ENCODE measurements around the gene MAPK8.

Gene MAPK8

GRCh38 chr10:48463318-48464003 is 157.0 kb downstream of the MAPK8 start:
- TF ChIP-seq ZNF274 (IDR thresholded peaks at IDR 0.05; ENCODE audit: low read depth, low read length) = no peak
- H3K4me3 ChIP-seq (ENCODE audit: low read length) = no peak overlapping the region

- no peak for TF ChIP-seq ZNF274 (IDR thresholded peaks at IDR 0.05; ENCODE audit: low read depth, low read length)
Observed at GRCh38 chr10:48464121-48464870, 157.8 kb downstream of the MAPK8 start.

GRCh38 chr10:48464871-48465736 is 158.6 kb downstream of the MAPK8 start:
- TF ChIP-seq ZNF274 (IDR thresholded peaks at IDR 0.05; ENCODE audit: low read depth, low read length) = no peak
- no peak overlapping the region for H3K4me3 ChIP-seq (ENCODE audit: low read length)

More at GRCh38 chr10:48464121-48464870, 157.8 kb downstream of the MAPK8 start:
- H3K4me3 ChIP-seq (ENCODE audit: low read length) = no peak overlapping the region

- no peak for TF ChIP-seq ZNF274 (IDR thresholded peaks at IDR 0.05; ENCODE audit: low read depth, low read length)
- H3K4me3 ChIP-seq (ENCODE audit: low read length) = no peak overlapping the region
Observed at GRCh38 chr10:48465860-48466521, 159.5 kb downstream of the MAPK8 start.

- no peak for TF ChIP-seq ZNF274 (IDR thresholded peaks at IDR 0.05; ENCODE audit: low read depth, low read length)
Observed at GRCh38 chr10:48466611-48467240, 160.2 kb downstream of the MAPK8 start.

GRCh38 chr10:48467669-48468068 is 161.2 kb downstream of the MAPK8 start:
- TF ChIP-seq ZNF274 (IDR thresholded peaks at IDR 0.05; ENCODE audit: low read depth, low read length) = no peak
- H3K4me3 ChIP-seq (ENCODE audit: low read length) = no peak overlapping the region

More at GRCh38 chr10:48466611-48467240, 160.2 kb downstream of the MAPK8 start:
- H3K4me3 ChIP-seq (ENCODE audit: low read length) = no peak overlapping the region

- H3K4me3 ChIP-seq (ENCODE audit: low read length) = no peak overlapping the region
- no peak for TF ChIP-seq ZNF274 (IDR thresholded peaks at IDR 0.05; ENCODE audit: low read depth, low read length)
Observed at GRCh38 chr10:48468130-48468790, 161.8 kb downstream of the MAPK8 start.

GRCh38 chr10:48468866-48469511 is 162.5 kb downstream of the MAPK8 start:
- TF ChIP-seq ZNF274 (IDR thresholded peaks at IDR 0.05; ENCODE audit: low read depth, low read length) = no peak
- H3K4me3 ChIP-seq (ENCODE audit: low read length) = no peak overlapping the region

- TF ChIP-seq ZNF274 (IDR thresholded peaks at IDR 0.05; ENCODE audit: low read depth, low read length) = no peak
- H3K4me3 ChIP-seq (ENCODE audit: low read length) = no peak overlapping the region
Observed at GRCh38 chr10:48469516-48470020, 163.1 kb downstream of the MAPK8 start.

GRCh38 chr10:48470115-48470892 is 163.8 kb downstream of the MAPK8 start:
- TF ChIP-seq ZNF274 (IDR thresholded peaks at IDR 0.05; ENCODE audit: low read depth, low read length) = no peak
- no peak overlapping the region for H3K4me3 ChIP-seq (ENCODE audit: low read length)

- no peak overlapping the region for H3K4me3 ChIP-seq (ENCODE audit: low read length)
- no peak for TF ChIP-seq ZNF274 (IDR thresholded peaks at IDR 0.05; ENCODE audit: low read depth, low read length)
Observed at GRCh38 chr10:48470893-48471805, 164.7 kb downstream of the MAPK8 start.
